ENCODE data around the gene FILIP1L. TPM values are rescaled to one million over a fixed set of nuclear protein-coding genes. Genes with fewer than 3 reads are reported as not detected.

Gene FILIP1L
- polyA plus RNA-seq, 1 donor (not counting 4 experiments of a cell fraction or from before 2014, with no cell fraction given), result 14.7 TPM

DNA sequence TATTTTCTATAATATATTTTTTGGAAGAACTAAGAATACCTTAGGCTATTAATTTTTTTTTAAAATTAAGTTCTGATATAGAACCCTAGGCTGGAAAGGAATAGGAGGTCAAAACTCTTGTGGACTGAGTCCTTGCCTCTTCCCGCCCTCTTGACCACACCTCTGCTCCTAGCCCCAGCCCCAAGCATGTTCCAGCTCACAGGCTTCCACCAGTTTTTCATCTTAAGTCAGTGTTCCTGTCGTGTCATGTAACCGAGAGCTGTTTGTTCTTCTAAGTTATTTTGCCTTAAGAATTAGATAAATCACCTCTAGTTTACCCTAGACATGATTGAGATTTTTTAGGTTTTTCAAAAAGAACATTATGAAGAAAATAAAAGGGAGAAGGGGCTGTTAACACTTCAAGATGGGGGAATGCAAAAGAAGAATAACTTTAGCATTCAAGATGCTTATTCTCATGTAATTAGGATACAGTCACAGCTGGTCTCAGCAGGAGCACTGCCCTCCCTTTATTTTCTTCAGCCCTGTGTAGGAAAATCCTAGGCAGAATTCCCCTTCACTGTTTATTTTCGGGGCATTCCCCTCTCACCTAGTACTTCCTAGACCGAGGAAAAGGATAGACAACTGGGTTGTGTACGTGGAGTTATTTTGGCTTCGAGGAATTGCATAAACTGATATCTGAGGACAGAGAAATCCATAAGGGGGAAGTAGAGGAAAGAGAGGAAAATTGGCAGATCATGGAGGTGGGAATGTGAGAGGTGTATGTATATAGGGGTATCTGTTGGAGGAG is 186.4 kb downstream of the FILIP1L start:
- Histone ChIP-seq H3K36me3 (ENCODE audit: control insufficient read depth in 2 of 2, extremely low read depth in 1 of 2, insufficient read depth in 2 of 2, low read length in 2 of 2) (no peaks in the 10 kb centered on the region), H4K20me1 (ENCODE audit: control insufficient read depth, extremely low read depth, insufficient read depth, low read length) (no peaks in the 10 kb centered on the region), H3K9me1 (ENCODE audit: control insufficient read depth, extremely low read depth, insufficient read depth, low read length) (peaks cover 2% of the 10 kb centered on the region), H3K4me1 (ENCODE audit: control insufficient read depth, extremely low read depth, insufficient read depth, low read length) (peaks cover 40% of the 10 kb centered on the region), H3K27me3 (ENCODE audit: control insufficient read depth, extremely low read depth, insufficient read depth, low read length) (no peaks in the 10 kb centered on the region), H2AFZ (ENCODE audit: control insufficient read depth, low read length) (no peak overlapping the region), H3K9ac (ENCODE audit: control insufficient read depth, extremely low read depth, insufficient read depth, low read length) (no peak overlapping the region), H3K4me2 (ENCODE audit: control insufficient read depth, extremely low read depth, insufficient read depth, low read depth, low read length) (peak overlapping the region; percentile 8), H3K27ac (ENCODE audit: control insufficient read depth, insufficient read depth, low read length) (no peak overlapping the region), H3K4me3 (ENCODE audit: control insufficient read depth in 2 of 3, extremely low read depth in 1 of 3, insufficient read depth in 2 of 3, low read depth in 1 of 3, low read length in 3 of 3) (no peak overlapping the region), H3K79me2 (ENCODE audit: control insufficient read depth, insufficient read depth, low read length) (peaks cover 1% of the 10 kb centered on the region), H3K9me3 (ENCODE audit: control insufficient read depth, low read depth, low read length) (no peaks in the 10 kb centered on the region)
- no peak for DNase-seq (ENCODE audit: low read depth, low spot score)
- TF ChIP-seq, protein P1, sequence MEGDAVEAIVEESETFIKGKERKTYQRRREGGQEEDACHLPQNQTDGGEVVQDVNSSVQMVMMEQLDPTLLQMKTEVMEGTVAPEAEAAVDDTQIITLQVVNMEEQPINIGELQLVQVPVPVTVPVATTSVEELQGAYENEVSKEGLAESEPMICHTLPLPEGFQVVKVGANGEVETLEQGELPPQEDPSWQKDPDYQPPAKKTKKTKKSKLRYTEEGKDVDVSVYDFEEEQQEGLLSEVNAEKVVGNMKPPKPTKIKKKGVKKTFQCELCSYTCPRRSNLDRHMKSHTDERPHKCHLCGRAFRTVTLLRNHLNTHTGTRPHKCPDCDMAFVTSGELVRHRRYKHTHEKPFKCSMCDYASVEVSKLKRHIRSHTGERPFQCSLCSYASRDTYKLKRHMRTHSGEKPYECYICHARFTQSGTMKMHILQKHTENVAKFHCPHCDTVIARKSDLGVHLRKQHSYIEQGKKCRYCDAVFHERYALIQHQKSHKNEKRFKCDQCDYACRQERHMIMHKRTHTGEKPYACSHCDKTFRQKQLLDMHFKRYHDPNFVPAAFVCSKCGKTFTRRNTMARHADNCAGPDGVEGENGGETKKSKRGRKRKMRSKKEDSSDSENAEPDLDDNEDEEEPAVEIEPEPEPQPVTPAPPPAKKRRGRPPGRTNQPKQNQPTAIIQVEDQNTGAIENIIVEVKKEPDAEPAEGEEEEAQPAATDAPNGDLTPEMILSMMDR (optimal IDR thresholded peaks at IDR 0.05 in 1 of 3, IDR thresholded peaks at IDR 0.05 in 1 of 3, conservative IDR thresholded peaks at IDR 0.05 in 1 of 3; ENCODE audit: extremely low read depth in 1 of 3, insufficient read depth in 2 of 3, low read length in 3 of 3), result no peak
- no peak for TF ChIP-seq EZH2 (IDR thresholded peaks at IDR 0.05; ENCODE audit: low read length)
- dilution Hi-C loops (cut with MboI; ENCODE audit: extremely low pct_ligation_motif_present, low sequenced_read_pairs), result no loop called here
- peak; percentile 5 for FAIRE-seq

DNA sequence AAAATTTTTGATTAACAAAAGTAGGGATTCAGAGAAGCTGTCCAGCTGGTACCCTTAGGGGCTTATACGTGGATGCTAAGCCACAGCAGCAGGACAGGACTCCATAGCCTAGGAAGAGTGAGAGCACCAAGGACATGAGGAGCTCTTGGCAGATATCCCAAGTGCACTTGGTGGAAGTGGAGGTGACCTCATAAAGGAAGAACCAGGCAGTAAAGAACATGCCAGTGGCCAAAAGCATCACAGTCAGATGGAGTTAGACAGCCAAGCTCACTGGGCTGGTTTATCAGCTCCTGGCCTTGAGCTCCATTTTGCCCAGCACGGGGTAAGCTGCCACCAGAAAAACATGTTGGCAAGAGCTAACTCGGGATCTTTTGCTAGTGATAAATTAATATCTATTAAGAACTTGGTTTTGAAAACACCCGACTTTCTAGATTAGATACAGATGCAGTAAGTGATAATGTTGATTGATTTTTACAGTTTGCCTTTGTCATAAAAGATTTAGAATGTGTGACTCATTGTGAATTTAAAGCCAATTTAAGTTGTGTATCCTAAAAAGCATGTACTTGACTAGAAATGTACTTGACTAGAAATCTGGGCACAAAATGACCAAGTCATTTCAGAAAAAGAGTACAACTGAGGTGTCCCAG is 188.6 kb downstream of the FILIP1L start:
- Histone ChIP-seq H4K20me1 (ENCODE audit: control insufficient read depth, extremely low read depth, insufficient read depth, low read length) (no peaks in the 10 kb centered on the region), H3K4me3 (ENCODE audit: control insufficient read depth in 2 of 3, extremely low read depth in 1 of 3, insufficient read depth in 2 of 3, low read depth in 1 of 3, low read length in 3 of 3) (no peak overlapping the region), H3K79me2 (ENCODE audit: control insufficient read depth, insufficient read depth, low read length) (peaks cover under 1% of the 10 kb centered on the region), H3K36me3 (ENCODE audit: control insufficient read depth in 2 of 2, extremely low read depth in 1 of 2, insufficient read depth in 2 of 2, low read length in 2 of 2) (no peaks in the 10 kb centered on the region), H3K27ac (ENCODE audit: control insufficient read depth, insufficient read depth, low read length) (peak overlapping the region; percentile 17), H3K27me3 (ENCODE audit: control insufficient read depth, extremely low read depth, insufficient read depth, low read length) (no peaks in the 10 kb centered on the region), H3K4me1 (ENCODE audit: control insufficient read depth, extremely low read depth, insufficient read depth, low read length) (peaks cover 44% of the 10 kb centered on the region), H2AFZ (ENCODE audit: control insufficient read depth, low read length) (peak overlapping the region; percentile 17), H3K4me2 (ENCODE audit: control insufficient read depth, extremely low read depth, insufficient read depth, low read depth, low read length) (peak overlapping the region; percentile 7), H3K9me3 (ENCODE audit: control insufficient read depth, low read depth, low read length) (no peaks in the 10 kb centered on the region), H3K9me1 (ENCODE audit: control insufficient read depth, extremely low read depth, insufficient read depth, low read length) (peaks cover 2% of the 10 kb centered on the region), H3K9ac (ENCODE audit: control insufficient read depth, extremely low read depth, insufficient read depth, low read length) (no peak overlapping the region)
- FAIRE-seq (peak; percentile 81), DNase-seq (ENCODE audit: low read depth, low spot score) (peak; percentile 19)
- TF ChIP-seq, protein P1 (optimal IDR thresholded peaks at IDR 0.05 in 1 of 3, IDR thresholded peaks at IDR 0.05 in 1 of 3, conservative IDR thresholded peaks at IDR 0.05 in 1 of 3; ENCODE audit: extremely low read depth in 1 of 3, insufficient read depth in 2 of 3, low read length in 3 of 3), result no peak
- dilution Hi-C loops (cut with MboI; ENCODE audit: extremely low pct_ligation_motif_present, low sequenced_read_pairs), result no loop called here

All from keratinocyte (primary cell).